ENCODE measurements around the gene TMA7. TPM values are rescaled to one million over a fixed set of nuclear protein-coding genes. Genes with fewer than 3 reads are reported as not detected.

The TMA7 gene
- total RNA-seq, 2 donors from 2014 or later = 194 to 286 TPM

- Histone ChIP-seq H3K9me3 (no peaks in the 10 kb centered on the region), H3K36me3 (peaks cover 47% of the 10 kb centered on the region), H3K27me3 (no peaks in the 10 kb centered on the region), H3K4me3 (no peak overlapping the region), H3K4me1 (peaks cover 0 to 18% of the 10 kb centered on the region in 2 donors), H3K27ac (peak overlapping the region; percentile 67 to 76)
- DNase-seq (ENCODE audit: low spot score) = peak; percentile 57
- no peak for TF ChIP-seq CTCF (IDR thresholded peaks at IDR 0.05)
Observed at GRCh38 chr3:48403533-48404439, 36.3 kb upstream of the TMA7 start.

- Histone ChIP-seq H3K27ac (peak overlapping the region in 1 of 2 donors; percentile 76), H3K27me3 (no peaks in the 10 kb centered on the region)
- TF ChIP-seq CTCF (IDR thresholded peaks at IDR 0.05) = no peak
Observed at GRCh38 chr3:48404440-48405342, 35.4 kb upstream of the TMA7 start.

GRCh38 chr3:48405343-48405881 is 34.6 kb upstream of the TMA7 start:
- H3K4me1 ChIP-seq = peaks cover 0 to 18% of the 10 kb centered on the region in 2 donors
- no peak overlapping the region for H3K4me3 ChIP-seq
- H3K27me3 ChIP-seq = no peaks in the 10 kb centered on the region
- H3K9me3 ChIP-seq = no peaks in the 10 kb centered on the region
- peaks cover 63% of the 10 kb centered on the region for H3K36me3 ChIP-seq
- H3K27ac ChIP-seq = no peak overlapping the region
- TF ChIP-seq CTCF (IDR thresholded peaks at IDR 0.05) = no peak
- peak; percentile 58 for DNase-seq (ENCODE audit: low spot score)

More at GRCh38 chr3:48404440-48405342, 35.4 kb upstream of the TMA7 start:
- Histone ChIP-seq H3K4me1 (peaks cover 0 to 18% of the 10 kb centered on the region in 2 donors), H3K4me3 (no peak overlapping the region), H3K36me3 (peaks cover 56% of the 10 kb centered on the region), H3K9me3 (no peaks in the 10 kb centered on the region)
- DNase-seq (ENCODE audit: low spot score) = peak; percentile 57

GRCh38 chr3:48405971-48406370 is 34.1 kb upstream of the TMA7 start:
- Histone ChIP-seq H3K4me3 (no peak overlapping the region), H3K27me3 (no peaks in the 10 kb centered on the region), H3K27ac (no peak overlapping the region), H3K36me3 (peaks cover 68% of the 10 kb centered on the region), H3K9me3 (no peaks in the 10 kb centered on the region), H3K4me1 (peaks cover 0 to 18% of the 10 kb centered on the region in 2 donors)
- DNase-seq (ENCODE audit: low spot score) = no peak
- no peak for TF ChIP-seq CTCF (IDR thresholded peaks at IDR 0.05)
